Inflammatory macrophage (primary cell): ENCODE data around the gene CDRT4.

Experiments
- DNase-seq, 2 donors: peaks; one replicate each; pipeline ENCODE4 v3.0.0-alpha.2; 2020 to 2022

CDRT4 gene

DNA sequence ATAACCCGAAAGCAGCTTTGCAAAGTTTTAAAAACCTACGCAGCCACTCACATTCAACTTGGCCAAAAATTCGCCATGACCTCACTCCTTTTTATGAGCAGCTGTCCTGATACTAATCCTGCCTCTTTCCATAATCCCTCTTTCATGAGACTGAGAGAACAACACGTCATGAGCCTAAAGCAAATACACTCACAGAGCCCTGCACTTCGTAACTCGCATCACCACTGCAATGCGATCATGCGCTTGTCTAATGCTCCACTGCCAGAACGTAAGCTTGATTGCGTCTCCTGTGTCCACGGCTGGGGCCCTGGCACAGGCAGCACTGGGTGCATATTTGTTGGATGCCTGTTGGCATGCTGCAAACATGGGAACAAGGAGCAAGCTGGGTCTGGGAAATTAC lies 36.2 kb downstream of the CDRT4 start:
- DNase-seq: no peak

- no peak for DNase-seq
Measured at GRCh38 chr17:15424521-15424920, 42.9 kb downstream of the CDRT4 start.

DNA sequence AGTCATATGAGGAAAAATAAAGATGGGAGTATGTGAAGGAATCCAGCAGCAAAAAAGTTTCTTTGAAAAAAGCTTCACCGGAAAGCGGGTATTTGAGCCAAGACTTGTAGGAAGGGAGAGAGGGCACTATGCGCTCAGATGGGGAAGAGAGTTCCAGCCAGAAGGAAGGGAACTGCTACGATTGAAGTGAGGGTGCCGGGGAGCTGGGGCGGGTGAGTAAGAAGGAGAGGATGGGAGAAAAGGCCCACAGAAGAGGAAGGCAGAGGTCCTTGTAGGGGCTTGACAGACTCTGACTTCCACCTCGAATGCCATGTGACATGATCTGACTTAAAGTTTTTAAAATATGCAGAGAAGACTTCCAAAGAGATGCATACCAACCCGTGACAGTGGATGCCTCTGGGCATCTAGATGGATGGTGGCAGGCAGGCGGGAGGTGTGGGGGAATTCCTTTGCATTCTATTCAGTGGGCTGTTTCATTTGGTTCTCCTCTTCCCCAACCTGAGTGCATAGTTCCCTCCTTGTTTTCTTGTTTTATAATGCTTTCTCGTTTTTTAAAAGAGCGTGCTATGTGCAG lies 44.9 kb downstream of the CDRT4 start:
- DNase-seq: no peak

GRCh38 chr17:15418781-15419180 lies 48.6 kb downstream of the CDRT4 start:
- no peak for DNase-seq

DNA sequence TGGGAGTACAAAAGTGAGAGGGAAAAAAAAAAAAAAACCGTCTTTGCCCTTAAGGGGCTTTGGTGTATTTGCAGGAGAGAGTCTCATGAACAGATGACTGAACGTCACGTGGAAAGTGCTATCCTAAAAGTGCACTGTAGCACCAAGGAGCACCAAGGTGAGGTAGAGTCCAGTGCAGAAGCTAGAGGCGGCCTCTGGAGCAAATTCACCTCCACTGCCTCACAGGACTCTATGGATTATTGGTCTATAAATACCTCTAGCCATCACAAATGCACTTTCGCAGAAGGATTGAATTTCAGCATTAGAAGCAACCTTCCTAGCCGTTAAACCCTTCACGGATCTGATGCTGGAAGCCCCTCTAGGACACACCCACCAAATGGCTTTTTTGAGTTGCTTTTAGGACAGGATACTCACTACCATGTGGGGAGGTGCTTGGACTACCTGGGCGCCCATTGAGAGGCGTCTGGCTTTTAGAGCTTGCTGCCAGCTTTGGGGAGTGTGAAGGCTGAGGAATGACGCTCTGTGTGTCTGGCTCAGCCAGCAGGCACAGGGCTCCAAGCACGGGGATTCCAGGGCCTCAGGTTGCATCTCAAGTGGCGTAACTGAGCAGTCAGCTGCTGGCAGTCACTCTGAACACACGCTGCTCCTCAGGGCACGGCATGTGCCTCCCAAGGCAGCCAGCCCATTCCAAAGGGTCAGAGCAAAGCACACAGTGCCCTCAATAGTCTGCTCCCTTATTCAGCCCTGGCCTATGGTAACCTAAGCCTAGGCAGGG lies 52.7 kb downstream of the CDRT4 start:
- no peak for DNase-seq

GRCh38 chr17:15413101-15413771 lies 54.2 kb downstream of the CDRT4 start:
- no peak for DNase-seq

GRCh38 chr17:15412606-15413005 lies 54.8 kb downstream of the CDRT4 start:
- DNase-seq: no peak

GRCh38 chr17:15411384-15412198 lies 55.8 kb downstream of the CDRT4 start:
- peak; percentile 2 to 15 for DNase-seq

DNA sequence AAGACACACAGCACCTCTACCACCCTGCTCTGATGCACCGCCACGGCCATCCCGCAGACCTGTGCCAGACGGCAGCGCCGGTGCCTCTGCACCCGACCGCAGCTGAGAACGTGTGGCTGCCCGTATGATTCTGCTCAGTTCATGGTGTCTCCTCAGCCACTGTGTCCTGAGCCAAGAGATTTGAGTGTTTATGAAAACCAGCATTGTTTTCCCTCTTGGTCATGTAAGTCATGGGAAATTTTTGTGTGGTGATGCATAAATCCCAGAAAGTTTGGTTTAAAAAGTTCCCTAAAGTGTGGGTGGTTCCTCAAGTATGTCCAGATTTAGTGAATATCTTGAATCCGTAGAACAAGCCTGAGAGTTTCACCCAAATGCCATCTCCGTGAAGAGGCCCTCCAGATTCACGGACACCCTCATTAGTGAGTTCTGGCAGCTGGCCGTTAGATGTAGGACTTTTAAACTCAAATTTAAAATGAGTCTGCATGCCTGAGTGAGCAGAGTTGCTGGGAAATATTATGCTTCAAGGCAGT lies 57.6 kb downstream of the CDRT4 start:
- no peak for DNase-seq

DNA sequence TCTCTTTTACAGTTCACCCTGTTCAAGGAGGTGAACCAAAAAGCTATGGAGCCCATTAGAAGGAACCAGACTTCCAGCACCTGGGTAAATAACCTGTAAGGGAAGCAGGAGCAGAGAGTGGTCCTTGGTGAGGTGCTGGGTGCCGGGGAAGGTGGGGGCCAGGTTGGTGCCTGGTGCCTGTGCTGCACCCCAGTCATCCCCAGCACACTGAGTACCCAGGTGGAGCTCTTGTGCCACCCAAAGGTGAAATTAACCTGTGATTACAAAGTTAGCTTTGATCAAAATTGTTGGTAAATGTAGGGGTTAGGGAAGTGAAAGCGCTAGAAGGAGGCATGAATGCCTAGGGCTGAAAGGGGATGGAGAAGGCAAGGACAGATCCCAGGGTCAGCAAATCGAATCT lies 58.6 kb downstream of the CDRT4 start:
- no peak for DNase-seq

DNA sequence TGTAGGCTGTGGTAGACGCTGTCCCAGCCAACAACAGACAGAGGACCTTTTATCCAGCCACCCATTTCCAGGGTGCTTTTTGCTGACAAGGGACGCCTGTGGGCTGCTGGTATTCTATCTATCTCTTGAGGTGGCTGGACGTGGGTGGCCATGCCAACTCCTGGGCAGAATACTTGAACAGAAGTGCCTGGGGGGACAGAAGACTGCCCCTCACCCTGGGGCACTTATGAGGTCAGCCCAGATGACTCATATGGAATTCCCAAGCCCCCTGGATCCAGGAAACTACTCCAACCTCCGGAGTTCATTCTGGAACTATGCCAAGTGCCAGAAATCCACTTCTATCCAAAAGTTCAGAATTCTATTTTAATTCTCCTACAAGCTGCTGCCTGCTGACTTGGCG lies 61.3 kb downstream of the CDRT4 start:
- DNase-seq: no peak

DNA sequence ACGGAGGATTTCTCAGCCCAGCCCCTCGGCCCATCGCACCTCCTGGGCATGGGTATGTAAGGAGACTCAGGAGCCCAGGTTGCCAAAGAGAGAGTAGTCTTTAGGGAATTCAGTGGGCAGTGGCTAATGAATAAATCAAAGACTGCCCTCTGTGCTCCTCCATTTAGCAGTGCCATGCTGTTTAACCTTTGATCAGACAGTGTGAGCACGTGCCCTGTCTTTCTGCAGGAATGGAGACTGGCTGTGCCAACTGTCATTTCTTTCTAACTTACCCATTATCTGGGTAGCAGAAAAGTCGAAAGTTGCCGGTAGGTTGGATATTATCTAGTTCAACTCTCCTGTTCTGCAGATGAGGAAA lies 62.4 kb downstream of the CDRT4 start:
- DNase-seq: no peak

DNA sequence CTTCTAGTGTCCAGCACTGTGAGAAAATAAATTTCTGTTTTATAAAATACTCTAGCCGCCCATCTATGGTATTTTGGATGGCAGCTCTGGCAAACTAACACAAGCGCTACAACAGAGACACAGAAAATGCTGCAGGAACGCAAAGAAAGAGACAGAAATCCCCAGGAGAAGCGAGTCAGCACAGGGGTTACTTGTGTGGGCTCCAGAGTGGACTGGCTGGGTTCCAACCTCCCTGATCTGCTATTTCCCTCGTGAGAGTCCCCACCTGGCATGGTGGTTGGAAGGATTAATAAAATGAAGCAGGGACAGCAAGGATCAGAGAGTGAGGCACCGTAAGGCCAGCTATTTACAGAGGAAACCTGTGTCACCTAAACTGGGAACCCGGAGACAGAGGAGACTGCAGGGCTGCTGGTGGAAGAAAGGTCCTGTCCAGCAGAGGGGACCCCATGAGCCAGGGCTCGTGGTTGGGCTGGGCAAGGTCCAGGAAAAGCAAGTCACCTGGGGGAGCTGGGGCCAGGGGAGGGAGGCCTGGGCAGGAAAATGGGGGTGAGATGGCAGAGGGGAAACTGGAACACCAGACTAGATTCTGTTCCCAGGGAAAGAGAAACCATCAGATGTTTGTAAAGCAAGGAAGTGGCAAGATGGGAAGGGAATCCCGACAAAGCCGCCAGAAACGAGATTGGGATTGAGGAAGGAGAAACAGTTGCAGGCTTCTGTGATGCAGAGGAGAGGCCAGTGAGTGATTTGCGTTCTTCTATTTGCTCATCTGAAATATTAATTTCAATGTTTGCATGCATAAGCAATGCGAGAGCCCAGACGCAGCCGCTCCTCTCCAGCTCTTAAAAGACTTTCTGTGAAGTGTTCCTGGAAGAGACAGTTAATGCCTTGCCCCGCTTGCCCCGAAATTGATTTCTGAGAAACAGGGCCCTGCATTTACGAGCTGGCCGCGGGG lies 63.0 kb downstream of the CDRT4 start:
- no peak for DNase-seq

DNA sequence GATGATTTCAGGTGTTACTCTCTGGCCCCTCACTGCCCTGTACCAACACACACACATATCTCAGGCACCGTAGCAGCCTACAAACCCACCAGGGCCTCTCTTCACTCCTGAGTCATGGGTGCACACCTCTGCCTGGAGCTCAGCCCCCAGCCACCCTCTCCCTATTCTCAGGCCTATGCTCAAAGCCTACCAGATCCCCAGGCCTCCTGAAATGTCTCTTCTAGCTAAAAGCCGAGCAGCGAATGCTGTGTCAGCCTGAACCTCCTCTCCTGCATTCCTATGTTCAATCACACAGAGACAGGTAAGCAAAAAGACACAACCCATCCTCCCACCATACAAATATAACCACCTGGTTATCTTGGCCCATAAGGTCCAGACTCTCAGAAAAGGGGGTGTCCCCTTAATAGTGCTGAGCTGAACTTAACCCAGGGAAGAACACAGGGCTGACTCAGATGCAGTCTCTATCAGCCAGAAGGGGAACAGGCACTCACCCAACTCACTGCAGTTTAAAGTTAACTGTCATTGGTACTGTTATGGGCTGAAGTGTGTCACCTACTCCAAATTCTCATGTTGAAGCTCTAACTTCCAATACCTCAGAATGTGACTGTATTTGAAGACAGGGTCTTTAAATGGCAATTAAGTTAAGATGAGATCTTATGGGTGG lies 64.0 kb downstream of the CDRT4 start:
- DNase-seq: no peak

DNA sequence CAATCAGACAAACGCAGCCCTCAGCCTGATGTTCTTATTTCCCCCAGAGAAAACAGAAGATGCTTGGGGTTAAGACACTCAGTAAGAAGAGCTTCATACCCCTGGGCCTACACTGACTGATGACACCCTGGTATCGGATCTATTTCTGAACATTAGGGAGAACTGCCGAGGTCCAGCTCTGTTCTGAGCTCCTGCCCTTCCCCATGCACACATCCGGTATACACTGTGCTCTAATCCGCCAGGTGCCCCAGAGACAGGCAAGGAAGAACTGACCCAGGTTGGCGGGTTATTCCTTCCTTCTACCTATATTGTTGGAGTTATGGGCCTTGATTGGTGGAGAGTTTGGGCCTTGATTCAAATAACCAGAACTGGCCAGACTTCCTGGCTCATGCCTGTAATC lies 68.0 kb downstream of the CDRT4 start:
- no peak for DNase-seq

DNA sequence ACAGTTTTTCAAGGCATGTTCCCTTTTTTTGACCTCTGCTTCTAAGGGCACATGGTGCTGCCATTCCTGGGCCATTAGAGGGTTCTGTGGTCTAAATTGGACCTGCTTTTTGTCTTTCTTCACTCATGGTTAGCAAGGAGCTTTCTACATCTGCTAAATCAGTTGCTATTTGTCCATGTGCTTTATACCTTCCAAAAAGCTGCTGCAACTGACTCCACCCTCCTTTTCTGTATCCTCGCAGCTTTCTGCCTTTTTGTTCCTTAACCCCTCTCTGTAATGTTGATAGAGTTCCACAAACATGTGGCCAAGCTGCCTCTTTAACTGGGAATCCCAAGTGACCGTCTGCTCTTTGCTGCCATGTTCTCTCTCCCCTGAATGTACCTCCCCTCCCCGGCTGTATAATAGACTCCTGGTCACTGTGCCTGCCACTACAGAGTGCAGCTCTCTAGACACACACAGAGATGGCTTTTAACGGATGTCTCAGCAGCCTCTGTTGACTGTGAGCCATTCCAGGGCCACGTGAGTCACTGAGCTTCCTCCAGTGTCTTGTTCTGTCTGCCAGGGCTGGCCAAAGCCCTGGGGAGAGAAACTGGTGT lies 68.6 kb downstream of the CDRT4 start:
- DNase-seq: no peak

GRCh38 chr17:15398291-15398690 lies 69.1 kb downstream of the CDRT4 start:
- DNase-seq: no peak

DNA sequence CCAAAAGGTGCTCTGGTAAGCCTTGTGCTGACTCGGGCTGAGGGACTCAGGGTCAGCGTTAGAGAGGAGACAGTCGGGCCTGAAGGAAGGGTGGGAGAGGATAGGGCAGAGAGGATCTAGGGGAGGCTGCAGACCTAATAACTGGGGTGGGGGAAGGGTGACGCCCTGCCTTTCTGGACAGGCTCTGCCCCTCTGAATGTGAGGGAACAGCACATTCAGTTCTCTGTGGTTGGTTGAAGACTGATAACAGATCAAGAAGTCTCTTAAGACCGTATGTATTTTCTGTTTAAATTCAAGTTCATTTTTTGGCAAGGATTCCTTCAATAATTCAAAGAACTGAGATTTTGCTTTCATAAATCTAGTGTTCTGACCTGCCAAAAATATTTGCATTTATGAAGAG lies 69.8 kb downstream of the CDRT4 start:
- DNase-seq: no peak

GRCh38 chr17:15395091-15395490 lies 72.3 kb downstream of the CDRT4 start:
- DNase-seq: no peak

GRCh38 chr17:15393414-15393813 lies 74.0 kb downstream of the CDRT4 start:
- DNase-seq: no peak

- DNase-seq: no peak
Measured at GRCh38 chr17:15392326-15392741, 75.1 kb downstream of the CDRT4 start.
